ENCODE results near the gene TESK2. TPM values are rescaled to one million over a fixed set of nuclear protein-coding genes. Genes with fewer than 3 reads are reported as not detected.

The TESK2 gene
- total RNA-seq, 2 experiments from 2014 or later = 3.0 to 4.4 TPM

DNA sequence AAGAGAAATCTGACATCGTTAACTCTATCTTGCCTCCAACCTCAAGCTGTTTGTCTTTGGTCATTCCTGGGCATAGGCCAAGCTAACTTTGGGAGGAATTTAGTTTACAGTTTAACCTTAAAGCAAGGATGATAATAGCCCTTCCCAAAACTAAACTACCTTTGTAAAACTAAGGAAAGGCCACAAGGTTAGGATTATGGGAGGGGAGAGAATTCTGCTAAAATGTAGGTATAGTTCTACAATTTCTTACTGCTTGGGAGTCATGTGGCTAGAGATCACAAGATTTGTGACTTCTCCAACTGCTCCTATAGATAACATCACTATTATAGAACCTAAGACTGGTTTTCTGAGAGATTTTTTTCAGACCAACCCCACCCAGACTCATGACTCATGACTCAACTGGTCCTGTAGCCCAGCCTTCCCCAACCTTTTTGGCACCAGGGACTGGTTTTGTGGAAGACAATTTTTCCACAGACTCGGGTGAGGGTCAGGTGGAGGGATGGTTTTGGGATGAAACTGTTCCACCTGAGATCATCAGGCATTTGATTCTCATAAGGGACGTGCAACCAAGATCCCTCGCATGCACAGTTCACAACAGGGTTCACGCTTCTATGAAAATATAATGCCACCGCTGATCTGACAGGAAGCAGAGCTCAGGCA is 80.0 kb downstream of the TESK2 start:
- Mint-ChIP-seq H3K27ac (no peak overlapping the region), H3K4me1 (peaks cover 7% of the 10 kb centered on the region), H3K27me3 (no peaks in the 10 kb centered on the region), H3K36me3 (peaks cover 1% of the 10 kb centered on the region), H3K4me3 (no peak overlapping the region), H3K9me3 (ENCODE audit: low read depth) (no peaks in the 10 kb centered on the region)
- ATAC-seq = no peak
- DNase-seq = no peak
- CTCF ChIA-PET = interaction anchor here (1.0 kb wide), 1 partner anchor 20 kb away, joined by 3 read pairs; no protein-coding TSS in a partner anchor

DNA sequence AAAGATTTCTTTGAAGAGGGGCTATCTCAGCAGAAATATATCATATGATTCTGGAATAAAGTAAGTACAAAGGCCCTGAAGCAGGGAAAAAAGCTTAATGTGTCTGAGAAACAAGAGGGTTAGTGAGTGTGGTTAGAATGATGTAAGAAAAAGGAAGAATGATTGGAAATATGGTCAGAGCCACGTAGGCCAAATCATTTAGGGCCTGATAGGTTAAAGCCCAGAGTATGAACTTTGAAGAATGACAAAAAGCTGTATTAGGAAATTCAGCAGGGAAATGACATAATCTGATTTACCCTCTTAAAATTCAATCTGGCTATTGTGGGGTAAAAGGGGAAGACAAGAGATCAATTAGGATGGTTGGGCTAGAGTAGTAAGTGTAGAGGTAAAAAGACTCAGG is 81.7 kb downstream of the TESK2 start:
- Mint-ChIP-seq H3K4me3 (no peak overlapping the region), H3K36me3 (peaks cover 1% of the 10 kb centered on the region), H3K9me3 (ENCODE audit: low read depth) (no peaks in the 10 kb centered on the region), H3K4me1 (peaks cover 7% of the 10 kb centered on the region), H3K27me3 (no peaks in the 10 kb centered on the region), H3K27ac (no peak overlapping the region)
- CTCF ChIA-PET = interaction anchor here (1.4 kb wide), 1 partner anchor 81 kb away, joined by 3 read pairs; the partner anchor contains the start of gene TESK2
- ATAC-seq = no peak
- no peak for DNase-seq

DNA sequence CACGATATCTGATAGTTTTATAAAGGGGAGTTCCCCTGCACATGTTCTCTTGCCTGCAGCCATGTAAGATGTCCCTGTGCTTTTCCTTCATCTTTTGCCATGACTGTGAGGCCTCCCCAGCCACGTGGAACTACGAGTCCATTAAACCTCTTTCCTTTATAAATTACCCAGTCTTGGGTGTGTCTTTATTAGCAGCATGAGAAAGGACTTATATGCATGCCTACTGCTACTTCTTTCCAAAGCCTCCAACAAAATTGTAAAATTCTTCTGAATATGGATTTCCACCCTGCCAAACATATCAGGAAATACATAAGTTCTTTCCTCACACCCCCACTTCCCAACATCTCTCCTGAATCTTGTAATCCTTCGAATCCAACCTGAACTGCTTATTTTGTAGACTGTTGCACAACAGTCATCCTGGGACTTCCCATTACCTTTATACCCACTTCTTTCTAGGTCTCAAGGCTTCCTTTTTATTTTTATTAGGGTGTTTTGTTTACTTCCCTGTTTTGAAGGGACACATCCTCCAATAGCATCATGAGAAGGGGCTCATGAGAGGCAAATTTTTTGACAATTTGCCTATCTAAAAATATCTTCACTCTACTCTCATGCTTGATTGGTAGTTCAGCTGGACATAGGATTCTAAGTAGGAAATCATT is 83.2 kb downstream of the TESK2 start:
- Mint-ChIP-seq H3K9me3 (ENCODE audit: low read depth) (no peaks in the 10 kb centered on the region), H3K27ac (no peak overlapping the region), H3K27me3 (no peaks in the 10 kb centered on the region), H3K36me3 (peaks cover 1% of the 10 kb centered on the region), H3K4me3 (no peak overlapping the region), H3K4me1 (peaks cover 7% of the 10 kb centered on the region)
- no peak for ATAC-seq
- CTCF ChIA-PET = interaction anchor here (1.4 kb wide), 1 partner anchor 83 kb away, joined by 3 read pairs; the partner anchor contains the start of gene TESK2
- no peak for DNase-seq

DNA sequence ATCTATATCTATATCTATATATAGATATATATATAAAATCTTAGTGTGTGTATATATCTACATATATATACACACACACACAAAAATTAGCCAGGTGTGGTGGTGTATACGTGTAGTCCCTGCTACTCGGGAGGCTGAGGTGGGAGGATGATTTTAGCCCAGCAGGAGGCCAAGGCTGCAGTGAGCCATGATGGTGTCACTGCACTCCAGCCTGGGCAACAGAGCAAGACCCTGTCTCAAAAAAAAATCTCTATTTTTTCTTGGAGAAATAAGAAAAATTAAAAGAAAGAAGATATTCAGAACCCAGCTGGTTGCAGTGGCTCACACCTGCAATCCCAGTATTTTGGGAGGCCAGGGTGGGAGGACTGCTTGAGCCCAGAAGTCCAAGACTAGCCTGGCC is 85.3 kb downstream of the TESK2 start:
- no peak for ATAC-seq
- H3K4me3 Mint-ChIP-seq = no peak overlapping the region
- no peaks in the 10 kb centered on the region for H3K27me3 Mint-ChIP-seq
- DNase-seq = no peak
- H3K36me3 Mint-ChIP-seq = peaks cover 1% of the 10 kb centered on the region
- peaks cover 7% of the 10 kb centered on the region for H3K4me1 Mint-ChIP-seq
- CTCF ChIA-PET = interaction anchor here (0.6 to 1.3 kb wide), 2 partner anchors 45 to 67 kb away, joined by 3 to 4 read pairs; no protein-coding TSS in a partner anchor
- no peak overlapping the region for H3K27ac Mint-ChIP-seq
- no peaks in the 10 kb centered on the region for H3K9me3 Mint-ChIP-seq (ENCODE audit: low read depth)

DNA sequence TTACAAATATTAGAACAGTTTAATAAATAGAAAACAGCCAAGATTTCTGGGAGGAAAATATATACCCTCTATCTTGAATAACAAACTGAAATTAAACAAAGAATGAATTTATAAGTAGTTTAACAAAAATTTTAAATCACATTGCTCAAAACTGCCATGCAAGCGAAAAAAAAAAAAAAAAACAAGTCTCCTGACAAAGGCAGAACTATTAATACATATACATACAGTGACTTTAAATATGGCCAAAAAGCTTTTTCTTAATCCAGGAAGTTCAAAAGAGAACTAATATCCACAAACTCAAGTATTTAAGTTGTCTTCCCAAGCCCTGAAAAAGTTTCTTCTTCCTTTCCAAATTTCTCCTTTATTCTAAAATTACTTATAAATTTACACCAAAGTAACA is 87.2 kb downstream of the TESK2 start:
- Mint-ChIP-seq H3K36me3 (no peaks in the 10 kb centered on the region), H3K27me3 (no peaks in the 10 kb centered on the region), H3K27ac (no peak overlapping the region), H3K9me3 (ENCODE audit: low read depth) (no peaks in the 10 kb centered on the region), H3K4me1 (no peaks in the 10 kb centered on the region), H3K4me3 (no peak overlapping the region)
- CTCF ChIA-PET = no interaction called here
- DNase-seq (no peak), ATAC-seq (no peak)

DNA sequence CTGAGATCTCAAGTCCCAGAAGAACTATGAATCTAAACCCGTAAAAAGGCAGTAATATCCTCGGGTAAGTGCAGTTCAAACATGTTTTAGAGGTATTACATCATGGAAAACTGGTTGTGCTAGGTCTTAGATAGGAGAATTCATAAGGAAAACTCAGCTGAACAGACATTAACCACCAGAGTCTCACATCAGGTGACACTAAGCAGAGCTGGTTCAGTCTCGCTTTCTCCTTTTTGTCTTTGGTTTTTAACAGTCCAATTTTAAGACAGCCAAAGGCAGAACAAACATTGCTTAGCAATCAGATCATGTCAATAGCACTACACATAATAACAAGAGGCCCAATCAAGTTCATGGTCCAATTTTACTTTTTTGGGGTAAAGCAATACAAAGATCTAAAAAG is 87.7 kb downstream of the TESK2 start:
- no peak overlapping the region for H3K27ac Mint-ChIP-seq
- no peaks in the 10 kb centered on the region for H3K9me3 Mint-ChIP-seq (ENCODE audit: low read depth)
- no peak for ATAC-seq
- H3K27me3 Mint-ChIP-seq = no peaks in the 10 kb centered on the region
- no peaks in the 10 kb centered on the region for H3K4me1 Mint-ChIP-seq
- no peak overlapping the region for H3K4me3 Mint-ChIP-seq
- DNase-seq = no peak
- H3K36me3 Mint-ChIP-seq = no peaks in the 10 kb centered on the region
- CTCF ChIA-PET = no interaction called here

DNA sequence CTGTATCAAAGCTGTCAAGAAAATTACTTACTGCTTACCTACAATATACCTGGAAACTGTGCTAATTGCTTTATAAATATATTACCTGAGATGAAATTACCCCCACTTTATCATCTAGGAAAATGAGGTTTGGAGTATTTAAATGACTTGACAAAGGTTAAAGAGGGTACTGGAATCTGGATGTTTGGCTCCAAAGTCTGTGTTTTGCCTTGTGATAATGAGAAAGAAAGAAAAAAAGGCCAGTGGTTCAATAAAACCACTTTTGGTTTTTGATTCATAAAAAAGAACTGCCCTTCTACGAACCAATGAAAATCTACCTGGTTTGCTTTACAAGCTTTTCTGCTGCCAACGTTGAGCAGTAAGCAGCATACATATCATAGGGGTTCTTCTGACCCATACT is 89.4 kb downstream of the TESK2 start:
- Mint-ChIP-seq H3K36me3 (no peaks in the 10 kb centered on the region), H3K4me1 (no peaks in the 10 kb centered on the region), H3K27me3 (no peaks in the 10 kb centered on the region), H3K4me3 (no peak overlapping the region), H3K27ac (no peak overlapping the region), H3K9me3 (ENCODE audit: low read depth) (no peaks in the 10 kb centered on the region)
- no peak for ATAC-seq
- CTCF ChIA-PET = interaction anchor here (0.5 kb wide), 1 partner anchor 16 kb away, joined by 3 read pairs; no protein-coding TSS in a partner anchor
- DNase-seq = no peak

DNA sequence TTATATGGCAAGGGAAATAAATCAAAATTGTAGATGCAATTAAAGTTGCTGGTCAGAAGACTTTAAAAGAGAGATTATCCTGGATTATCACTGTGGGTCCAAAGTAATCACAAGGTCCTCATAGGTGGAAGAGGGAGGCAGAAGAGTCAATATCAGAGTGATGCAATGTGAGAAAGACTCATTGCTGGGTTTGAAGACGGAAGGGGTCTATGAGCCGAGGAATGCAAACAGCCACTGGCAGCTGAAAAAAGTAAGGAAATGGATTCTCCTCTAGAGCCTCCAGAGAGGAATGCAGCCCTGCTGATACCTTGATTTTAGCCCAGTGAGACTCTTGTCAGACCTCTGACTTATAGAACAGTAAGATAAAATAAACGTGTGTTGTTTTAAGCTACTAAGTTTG is 90.9 kb downstream of the TESK2 start:
- no peaks in the 10 kb centered on the region for H3K27me3 Mint-ChIP-seq
- H3K9me3 Mint-ChIP-seq (ENCODE audit: low read depth) = no peaks in the 10 kb centered on the region
- H3K4me3 Mint-ChIP-seq = no peak overlapping the region
- peaks cover 3% of the 10 kb centered on the region for H3K4me1 Mint-ChIP-seq
- H3K36me3 Mint-ChIP-seq = no peaks in the 10 kb centered on the region
- CTCF ChIA-PET = interaction anchor here (0.6 to 0.8 kb wide), 2 partner anchors 9 to 143 kb away, joined by 3 read pairs; no protein-coding TSS in a partner anchor
- DNase-seq = no peak
- H3K27ac Mint-ChIP-seq = no peak overlapping the region
- ATAC-seq = no peak

DNA sequence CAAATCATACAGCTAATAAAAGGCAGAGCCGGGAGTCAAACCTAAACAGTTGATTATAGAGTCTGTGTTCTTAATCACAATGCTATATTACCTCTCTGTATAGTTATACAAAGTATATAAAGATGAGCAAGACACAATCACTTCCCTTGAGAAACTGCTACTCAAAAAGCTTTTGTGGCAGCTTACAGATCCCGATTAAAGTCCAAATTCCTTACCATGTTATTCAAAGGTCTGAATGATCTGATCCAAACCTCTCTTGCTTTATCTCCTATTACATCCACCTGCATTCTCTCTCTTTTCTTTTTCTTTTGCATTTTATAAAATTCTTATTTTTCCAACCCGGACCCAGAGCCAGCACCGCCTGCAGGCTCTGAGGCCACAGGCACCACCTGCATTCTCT is 93.7 kb downstream of the TESK2 start:
- Mint-ChIP-seq H3K4me1 (peaks cover 21% of the 10 kb centered on the region), H3K9me3 (ENCODE audit: low read depth) (no peaks in the 10 kb centered on the region), H3K27ac (no peak overlapping the region), H3K4me3 (no peak overlapping the region), H3K27me3 (no peaks in the 10 kb centered on the region), H3K36me3 (no peaks in the 10 kb centered on the region)
- CTCF ChIA-PET = no interaction called here
- ATAC-seq = no peak
- no peak for DNase-seq

DNA sequence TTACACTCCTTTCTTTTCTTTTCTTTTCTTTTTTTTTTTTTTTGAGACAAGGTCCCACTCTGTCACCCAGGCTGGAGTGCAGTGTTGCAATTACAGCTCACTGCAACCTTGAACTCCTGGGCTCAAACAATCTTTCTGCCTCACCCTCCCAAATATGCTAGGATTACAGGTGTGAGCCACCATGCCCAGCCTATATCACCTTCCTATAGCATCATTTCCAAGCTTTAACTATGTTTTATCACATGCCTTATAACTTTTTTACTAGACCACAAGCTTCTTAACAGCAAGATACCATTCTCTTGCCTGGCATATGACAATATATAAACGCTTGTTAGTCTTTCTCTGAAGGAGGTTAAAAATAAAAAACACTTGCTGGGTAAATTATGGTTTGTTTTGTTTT is 95.4 kb downstream of the TESK2 start:
- CTCF ChIA-PET = interaction anchor here (1.1 kb wide), 1 partner anchor 98 kb away, joined by 5 read pairs; no protein-coding TSS in a partner anchor

DNA sequence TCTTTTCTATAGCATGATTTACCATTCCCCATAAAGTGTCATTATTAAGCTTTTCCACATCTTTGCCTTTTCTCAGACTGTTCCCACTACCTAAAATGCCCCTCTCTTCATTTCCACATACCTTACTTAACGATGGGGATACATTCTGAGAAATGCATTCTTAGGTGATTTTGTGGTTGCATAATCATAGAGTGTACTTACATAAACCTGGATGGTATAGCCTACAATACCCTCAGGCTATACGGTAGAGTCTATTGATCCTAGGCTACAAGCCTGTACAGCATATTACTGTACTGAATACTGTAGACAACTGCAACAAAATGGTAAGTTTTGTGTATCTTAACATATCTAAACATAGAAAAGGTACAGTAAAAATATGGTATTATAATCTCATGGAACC is 95.9 kb downstream of the TESK2 start:
- Mint-ChIP-seq H3K9me3 (ENCODE audit: low read depth) (no peaks in the 10 kb centered on the region), H3K36me3 (no peaks in the 10 kb centered on the region), H3K27ac (no peak overlapping the region), H3K4me3 (no peak overlapping the region), H3K27me3 (no peaks in the 10 kb centered on the region), H3K4me1 (peaks cover 21% of the 10 kb centered on the region)
- DNase-seq (no peak), ATAC-seq (no peak)
- CTCF ChIA-PET = interaction anchor here (1.1 kb wide), 1 partner anchor 99 kb away, joined by 5 read pairs; no protein-coding TSS in a partner anchor

More for the DNA sequence above, 95.4 kb downstream of the TESK2 start:
- no peak overlapping the region for H3K27ac Mint-ChIP-seq
- H3K4me1 Mint-ChIP-seq = peaks cover 21% of the 10 kb centered on the region
- H3K9me3 Mint-ChIP-seq (ENCODE audit: low read depth) = no peaks in the 10 kb centered on the region
- H3K4me3 Mint-ChIP-seq = no peak overlapping the region
- ATAC-seq = no peak
- H3K27me3 Mint-ChIP-seq = no peaks in the 10 kb centered on the region
- no peaks in the 10 kb centered on the region for H3K36me3 Mint-ChIP-seq
- no peak for DNase-seq

DNA sequence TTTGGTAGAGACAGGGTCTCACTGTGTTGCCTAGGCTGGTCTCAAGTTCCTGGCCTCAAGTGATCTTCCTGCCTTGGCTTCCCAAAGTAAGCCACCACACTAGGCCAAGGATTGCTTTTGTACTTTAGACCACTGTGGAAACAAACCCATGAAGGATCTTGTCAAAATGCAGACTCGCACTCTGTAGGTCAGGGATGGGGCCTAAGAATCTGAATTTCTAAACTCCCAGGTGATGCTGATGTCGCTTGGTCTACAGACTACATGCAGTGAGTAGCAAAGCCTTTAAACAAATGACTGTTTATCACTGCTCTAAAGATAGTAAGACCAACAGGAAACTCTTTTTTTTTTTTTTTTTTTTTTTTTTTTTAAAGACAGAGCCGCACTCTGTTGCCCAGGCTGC is 96.6 kb downstream of the TESK2 start:
- Mint-ChIP-seq H3K36me3 (no peaks in the 10 kb centered on the region), H3K27me3 (no peaks in the 10 kb centered on the region), H3K27ac (peak overlapping the region; percentile 73), H3K4me1 (peaks cover 21% of the 10 kb centered on the region), H3K4me3 (no peak overlapping the region), H3K9me3 (ENCODE audit: low read depth) (no peaks in the 10 kb centered on the region)
- CTCF ChIA-PET = interaction anchor here (0.9 to 1.1 kb wide), 3 partner anchors 35 to 99 kb away, joined by 3 to 6 read pairs (median 5); partner anchors contain the start of gene TESK2
- ATAC-seq = peak; percentile 81
- DNase-seq = no peak

DNA sequence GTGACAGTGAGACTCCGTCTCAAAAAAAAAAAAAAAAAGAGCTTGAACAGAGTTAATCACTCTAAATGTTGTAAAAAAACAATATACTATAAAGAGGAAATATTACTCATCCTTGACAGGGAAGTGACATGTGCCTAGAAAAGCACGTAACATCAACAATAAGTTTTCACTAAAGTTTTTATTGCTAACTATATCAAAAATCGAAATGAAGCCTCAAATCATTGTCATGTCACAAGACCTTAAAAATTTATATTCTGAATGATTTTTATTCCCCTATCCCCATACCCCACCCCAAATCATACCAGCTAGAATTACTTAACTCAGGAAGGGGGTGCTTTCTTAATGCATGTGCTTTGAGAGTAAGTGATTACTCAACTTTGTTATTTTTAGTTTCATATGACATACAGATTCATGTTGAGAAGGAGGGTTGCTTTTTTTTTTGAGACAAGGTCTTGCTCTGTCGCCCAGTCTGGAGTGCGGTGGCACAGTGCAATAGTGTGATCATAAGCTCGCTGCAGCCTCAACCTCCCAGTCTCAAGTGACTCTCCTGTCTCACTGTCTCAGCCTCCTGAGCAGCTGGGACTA is 97.2 kb downstream of the TESK2 start:
- DNase-seq (peak; percentile 41), ATAC-seq (peak; percentile 62)
- no peaks in the 10 kb centered on the region for H3K36me3 Mint-ChIP-seq
- H3K4me3 Mint-ChIP-seq = no peak overlapping the region
- H3K27me3 Mint-ChIP-seq = no peaks in the 10 kb centered on the region
- H3K27ac Mint-ChIP-seq = peak overlapping the region; percentile 73
- H3K9me3 Mint-ChIP-seq (ENCODE audit: low read depth) = no peaks in the 10 kb centered on the region
- H3K4me1 Mint-ChIP-seq = peaks cover 24% of the 10 kb centered on the region
- CTCF ChIA-PET = interaction anchor here (0.9 kb wide), 2 partner anchors 35 to 97 kb away, joined by 3 to 6 read pairs; partner anchors contain the start of gene TESK2

Measured in activated CD8-positive, alpha-beta memory T cell treated with anti-CD3 and anti-CD28 coated beads, Interleukin-2, amount 10 ng/mL, durations not matched to agents 7 days and 5 days (primary cell).